LNCaP clone FGC (cell line): Measurements from ENCODE around the gene NAA15.
"Not testable (repeated sequence)": the region's sequence is repeated elsewhere in the genome, so short reads cannot be mapped to it uniquely, and the experiment has no call there.

ENCODE experiments used
- DNase-seq: peaks from one replicate; pipeline ENCODE4 v3.0.0-alpha.2; 2011; ENCODE audit warnings: low read depth
- H3K4me3 ChIP-seq: 2 replicates; pipeline ENCODE4 v1.5.1; 2011; ENCODE audit warnings: mild to moderate bottlenecking, low read depth, low read length, control low read depth
- TF ChIP-seq, protein P1 (sequence below): IDR thresholded peaks from 2 replicates; pipeline ENCODE4 v1.5.1; 2012; ENCODE audit warnings: mild to moderate bottlenecking; ENCODE audit not compliant: control insufficient read depth, insufficient read depth; ENCODE audit errors: extremely low read depth

The NAA15 gene

GRCh38 chr4:139416073-139416673 lies 114.9 kb downstream of the NAA15 start:
- no peak for DNase-seq
- TF ChIP-seq, protein P1, sequence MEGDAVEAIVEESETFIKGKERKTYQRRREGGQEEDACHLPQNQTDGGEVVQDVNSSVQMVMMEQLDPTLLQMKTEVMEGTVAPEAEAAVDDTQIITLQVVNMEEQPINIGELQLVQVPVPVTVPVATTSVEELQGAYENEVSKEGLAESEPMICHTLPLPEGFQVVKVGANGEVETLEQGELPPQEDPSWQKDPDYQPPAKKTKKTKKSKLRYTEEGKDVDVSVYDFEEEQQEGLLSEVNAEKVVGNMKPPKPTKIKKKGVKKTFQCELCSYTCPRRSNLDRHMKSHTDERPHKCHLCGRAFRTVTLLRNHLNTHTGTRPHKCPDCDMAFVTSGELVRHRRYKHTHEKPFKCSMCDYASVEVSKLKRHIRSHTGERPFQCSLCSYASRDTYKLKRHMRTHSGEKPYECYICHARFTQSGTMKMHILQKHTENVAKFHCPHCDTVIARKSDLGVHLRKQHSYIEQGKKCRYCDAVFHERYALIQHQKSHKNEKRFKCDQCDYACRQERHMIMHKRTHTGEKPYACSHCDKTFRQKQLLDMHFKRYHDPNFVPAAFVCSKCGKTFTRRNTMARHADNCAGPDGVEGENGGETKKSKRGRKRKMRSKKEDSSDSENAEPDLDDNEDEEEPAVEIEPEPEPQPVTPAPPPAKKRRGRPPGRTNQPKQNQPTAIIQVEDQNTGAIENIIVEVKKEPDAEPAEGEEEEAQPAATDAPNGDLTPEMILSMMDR = peak; percentile 44
- no peak overlapping the region for H3K4me3 ChIP-seq

DNA sequence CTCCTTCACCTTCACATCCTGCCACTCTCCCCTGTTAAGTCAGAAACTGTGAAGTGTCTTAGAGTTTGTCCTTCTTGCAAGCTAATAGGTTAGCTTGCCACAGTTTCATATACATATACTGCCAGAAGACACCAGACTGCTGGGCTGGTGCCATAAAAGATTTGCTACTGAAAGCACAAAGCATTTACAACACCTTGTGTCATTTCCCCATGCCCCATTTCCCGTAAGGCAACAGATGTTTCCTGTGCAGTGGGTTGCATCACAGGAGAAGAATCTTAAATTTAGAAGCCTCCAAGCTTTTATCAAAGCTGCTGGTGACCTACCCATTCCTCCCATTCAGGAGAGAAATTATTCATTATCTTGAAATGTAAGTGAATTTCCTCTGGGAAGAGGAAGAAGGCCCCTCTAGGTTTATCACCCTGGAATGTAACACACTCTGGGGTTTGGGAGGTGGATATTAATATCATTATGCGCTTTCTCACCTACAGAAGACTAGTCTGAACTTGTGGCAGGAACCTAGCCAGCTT lies 118.1 kb downstream of the NAA15 start:
- no peak for DNase-seq
- no peak overlapping the region for H3K4me3 ChIP-seq
- TF ChIP-seq, protein P1 = no peak

GRCh38 chr4:139420652-139421051 lies 119.3 kb downstream of the NAA15 start:
- TF ChIP-seq, protein P1 = no peak
- DNase-seq = no peak

GRCh38 chr4:139436122-139436521 lies 134.8 kb downstream of the NAA15 start:
- TF ChIP-seq, protein P1 = no peak
- no peak overlapping the region for H3K4me3 ChIP-seq
- DNase-seq = no peak

More at GRCh38 chr4:139420652-139421051, 119.3 kb downstream of the NAA15 start:
- H3K4me3 ChIP-seq = no peak overlapping the region

- no peak for DNase-seq
- TF ChIP-seq, protein P1 = no peak
- no peak overlapping the region for H3K4me3 ChIP-seq
These were observed 136.8 kb downstream of the NAA15 start for GRCh38 chr4:139438141-139438540.

- TF ChIP-seq, protein P1 = no peak
- no peak overlapping the region for H3K4me3 ChIP-seq
- no peak for DNase-seq
These were observed 139.7 kb downstream of the NAA15 start for GRCh38 chr4:139441029-139441428.

DNA sequence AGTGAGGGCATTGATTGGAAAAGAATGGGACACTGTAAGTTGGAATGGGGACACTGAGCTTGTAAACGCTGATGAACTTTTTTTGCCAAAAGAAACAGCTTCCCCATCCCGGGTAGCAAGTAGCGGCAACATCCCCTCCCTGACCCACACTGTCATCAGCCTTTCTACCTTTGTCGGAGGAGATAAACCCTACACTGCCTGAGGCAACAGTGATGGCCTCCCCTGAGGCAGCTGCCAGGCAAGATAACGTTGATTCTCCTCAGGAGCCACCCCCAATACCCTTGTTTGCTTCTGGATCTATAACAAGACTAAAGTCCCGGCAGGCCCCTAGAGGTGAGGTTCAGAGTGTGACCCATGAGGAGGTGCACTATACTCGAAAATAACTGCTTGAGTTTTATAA lies 142.4 kb downstream of the NAA15 start:
- TF ChIP-seq, protein P1 = no peak
- no peak for DNase-seq
- H3K4me3 ChIP-seq = no peak overlapping the region

GRCh38 chr4:139444881-139445280 lies 143.6 kb downstream of the NAA15 start:
- H3K4me3 ChIP-seq = not testable (repeated sequence)

DNA sequence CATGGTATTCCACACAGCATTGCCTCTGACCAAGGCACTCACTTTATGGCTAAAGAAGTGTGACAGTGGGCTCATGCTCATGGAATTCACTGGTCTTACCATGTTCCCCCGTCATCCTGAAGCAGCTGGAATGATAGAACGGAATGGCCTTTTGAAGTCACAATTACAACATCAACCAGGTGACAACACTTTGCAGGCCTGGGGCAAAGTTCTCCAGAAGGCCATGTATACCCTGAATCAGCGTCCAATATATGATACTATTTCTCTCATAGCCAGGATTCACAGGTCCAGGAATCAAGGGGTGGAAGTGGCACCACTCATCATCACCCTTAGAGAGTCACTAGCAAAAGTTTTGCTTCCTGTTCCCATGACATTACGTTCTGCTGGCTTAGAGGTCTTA lies 145.8 kb downstream of the NAA15 start:
- DNase-seq, H3K4me3 ChIP-seq: not testable (repeated sequence)

More at GRCh38 chr4:139444881-139445280, 143.6 kb downstream of the NAA15 start:
- DNase-seq = not testable (repeated sequence)
